IPS DF 6.9 (cell line): ENCODE data around the gene STK38.
"Not testable (repeated sequence)": the region's sequence is repeated elsewhere in the genome, so short reads cannot be mapped to it uniquely, and the experiment has no call there.

Experiments used
- DNase-seq: peaks from one replicate; pipeline ENCODE4 v3.0.0-alpha.2; 2013; ENCODE audit warnings: low read depth, low spot score
- H3K27ac ChIP-seq: one replicate; pipeline ENCODE4 v1.5.1; 2013; ENCODE audit warnings: low read length, control low read depth
- H3K27me3 ChIP-seq: 2 replicates; pipeline ENCODE4 v1.6.1; 2013; ENCODE audit warnings: mild to moderate bottlenecking, low read length; ENCODE audit not compliant: control insufficient read depth, insufficient read depth
- H3K36me3 ChIP-seq: 2 replicates; pipeline ENCODE4 v1.6.1; 2013; ENCODE audit warnings: low read length; ENCODE audit not compliant: control insufficient read depth, insufficient read depth
- H3K4me1 ChIP-seq: 2 replicates; pipeline ENCODE4 v1.6.1; 2013; ENCODE audit warnings: low read length; ENCODE audit not compliant: control insufficient read depth, insufficient read depth
- H3K4me3 ChIP-seq: 2 replicates; pipeline ENCODE4 v1.5.1; 2013; ENCODE audit warnings: mild to moderate bottlenecking, low read length
- H3K9me3 ChIP-seq: 2 replicates; pipeline ENCODE4 v1.6.1; 2013; ENCODE audit warnings: low read length, inconsistent platforms; ENCODE audit not compliant: control insufficient read depth, insufficient read depth
- WGBS: extraction: QIAGEN DNeasy Blood & Tissue Kit; methylation state at CpG from one replicate; pipeline ENCODE4 v1.1.7; 2013; ENCODE audit warnings: mixed read lengths, missing lambda C conversion rate; ENCODE audit not compliant: insufficient read length, insufficient coverage; 5-methylcytosine and 5-hydroxymethylcytosine counted together

STK38 gene

GRCh38 chr6:36464233-36464632 lies 83.0 kb downstream of the STK38 start:
- no peak overlapping the region for H3K27ac ChIP-seq
- H3K4me3 ChIP-seq = no peak overlapping the region
- 0 out of 2 replicates have a peak, but pooled peaks cover 1% of the 10 kb centered on the region for H3K4me1 ChIP-seq
- no peaks in the 10 kb centered on the region for H3K36me3 ChIP-seq
- H3K9me3 ChIP-seq = no peaks in the 10 kb centered on the region
- no peaks in the 10 kb centered on the region for H3K27me3 ChIP-seq
- no CpG with 5 or more reads among the region's 1 CpG for WGBS
- no peak for DNase-seq

- Histone ChIP-seq H3K9me3 (no peaks in the 10 kb centered on the region), H3K36me3 (no peaks in the 10 kb centered on the region), H3K27ac (no peak overlapping the region), H3K4me1 (0 out of 2 replicates have a peak, but pooled peaks cover 1% of the 10 kb centered on the region), H3K4me3 (no peak overlapping the region), H3K27me3 (no peaks in the 10 kb centered on the region)
- no CpG with 5 or more reads among the region's 1 CpG for WGBS
- DNase-seq = no peak
These were observed 83.6 kb downstream of the STK38 start for GRCh38 chr6:36463676-36464075.

GRCh38 chr6:36461646-36462045 lies 85.6 kb downstream of the STK38 start:
- Histone ChIP-seq H3K27ac (no peak overlapping the region), H3K36me3 (no peaks in the 10 kb centered on the region), H3K27me3 (no peaks in the 10 kb centered on the region), H3K9me3 (no peaks in the 10 kb centered on the region), H3K4me3 (no peak overlapping the region), H3K4me1 (0 out of 2 replicates have a peak, but pooled peaks cover 1% of the 10 kb centered on the region)
- no CpG with 5 or more reads among the region's 3 CpGs for WGBS
- no peak for DNase-seq

- Histone ChIP-seq H3K27ac (no peak overlapping the region), H3K9me3 (no peaks in the 10 kb centered on the region), H3K4me3 (no peak overlapping the region), H3K27me3 (no peaks in the 10 kb centered on the region), H3K36me3 (no peaks in the 10 kb centered on the region), H3K4me1 (0 out of 2 replicates have a peak, but pooled peaks cover 1% of the 10 kb centered on the region)
- DNase-seq = no peak
These were observed 86.4 kb downstream of the STK38 start for GRCh38 chr6:36460916-36461315.

- Histone ChIP-seq H3K4me1 (0 out of 2 replicates have a peak, but pooled peaks cover 1% of the 10 kb centered on the region), H3K36me3 (no peaks in the 10 kb centered on the region), H3K27me3 (no peaks in the 10 kb centered on the region), H3K27ac (no peak overlapping the region), H3K4me3 (no peak overlapping the region), H3K9me3 (no peaks in the 10 kb centered on the region)
- DNase-seq = no peak
These were observed 87.8 kb downstream of the STK38 start for GRCh38 chr6:36459501-36459900.

- Histone ChIP-seq H3K9me3 (no peaks in the 10 kb centered on the region), H3K4me1 (no peaks in the 10 kb centered on the region), H3K4me3 (no peak overlapping the region), H3K27ac (no peak overlapping the region), H3K36me3 (no peaks in the 10 kb centered on the region), H3K27me3 (no peaks in the 10 kb centered on the region)
- no CpG with 5 or more reads among the region's 3 CpGs for WGBS
- no peak for DNase-seq
These were observed 91.7 kb downstream of the STK38 start for GRCh38 chr6:36455486-36456027.

GRCh38 chr6:36452897-36453296 lies 94.4 kb downstream of the STK38 start:
- H3K4me3 ChIP-seq, H3K4me1 ChIP-seq, H3K27me3 ChIP-seq, H3K36me3 ChIP-seq, H3K27ac ChIP-seq, DNase-seq, H3K9me3 ChIP-seq: not testable (repeated sequence)
- WGBS = no CpG with 5 or more reads among the region's 8 CpGs

- not testable (repeated sequence) for H3K27me3 ChIP-seq
These were observed 98.1 kb downstream of the STK38 start for GRCh38 chr6:36449173-36449572.

GRCh38 chr6:36445621-36446020 lies 101.7 kb downstream of the STK38 start:
- Histone ChIP-seq H3K4me3 (no peak overlapping the region), H3K27ac (no peak overlapping the region), H3K36me3 (no peaks in the 10 kb centered on the region; the same call in none of the 2 replicates), H3K9me3 (no peaks in the 10 kb centered on the region), H3K27me3 (0 out of 2 replicates have a peak, but pooled peaks cover 1% of the 10 kb centered on the region), H3K4me1 (no peaks in the 10 kb centered on the region)
- no peak for DNase-seq

More at GRCh38 chr6:36449173-36449572, 98.1 kb downstream of the STK38 start:
- DNase-seq, H3K9me3 ChIP-seq, H3K4me1 ChIP-seq, H3K36me3 ChIP-seq, H3K27ac ChIP-seq, H3K4me3 ChIP-seq: not testable (repeated sequence)
- no CpG with 5 or more reads among the region's 10 CpGs for WGBS

GRCh38 chr6:36444470-36444869 lies 102.8 kb downstream of the STK38 start:
- Histone ChIP-seq H3K36me3 (no peaks in the 10 kb centered on the region; the same call in none of the 2 replicates), H3K27ac (no peak overlapping the region), H3K9me3 (no peaks in the 10 kb centered on the region), H3K4me1 (no peaks in the 10 kb centered on the region), H3K4me3 (no peak overlapping the region), H3K27me3 (0 out of 2 replicates have a peak, but pooled peaks cover 1% of the 10 kb centered on the region)
- WGBS = no CpG with 5 or more reads among the region's 3 CpGs
- DNase-seq = no peak
